ENCODE results near the gene LRP1B.
A peak's percentile ranks its signal among the peaks of the same experiment; 100 is the strongest.

Gene LRP1B

DNA sequence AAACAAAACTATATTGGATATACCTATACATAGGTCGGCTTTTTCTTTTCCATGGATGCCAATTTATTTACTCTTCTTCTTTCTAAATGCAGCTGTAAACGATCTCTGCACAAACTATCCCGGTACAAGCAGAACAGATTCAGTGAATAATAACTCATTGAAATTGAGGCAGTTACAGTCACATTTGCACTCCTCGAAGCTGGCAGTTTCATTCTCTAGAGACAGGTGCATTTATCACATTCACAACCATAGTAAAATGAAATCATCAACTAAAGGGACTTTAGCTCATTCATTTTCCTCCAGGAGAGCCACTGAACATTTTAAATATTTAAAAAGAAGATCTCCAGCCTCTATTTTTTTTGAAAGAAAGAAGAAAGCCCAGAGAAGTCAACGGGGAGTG lies 551.7 kb downstream of the LRP1B start:
- no peak overlapping the region for H3K4me3 ChIP-seq (ENCODE audit: low read length in 2 of 2)
- no peaks in the 10 kb centered on the region for H3K36me3 ChIP-seq (ENCODE audit: control insufficient read depth in 2 of 2, insufficient read depth in 2 of 2, low read length in 2 of 2)
- no peaks in the 10 kb centered on the region for H3K27me3 ChIP-seq (ENCODE audit: control insufficient read depth in 2 of 2, insufficient read depth in 2 of 2, low read length in 2 of 2)
- H3K9me3 ChIP-seq (ENCODE audit: control insufficient read depth in 2 of 2, low read length in 2 of 2): no peaks in the 10 kb centered on the region
- no peak overlapping the region for H3K27ac ChIP-seq (ENCODE audit: low read depth in 2 of 2, low read length in 2 of 2)
- H3K4me1 ChIP-seq (ENCODE audit: control insufficient read depth in 2 of 2, insufficient read depth in 2 of 2, low read length in 2 of 2): no peaks in the 10 kb centered on the region
- H3K9ac ChIP-seq (ENCODE audit: low read depth in 1 of 2, low read length in 2 of 2): no peak overlapping the region

DNA sequence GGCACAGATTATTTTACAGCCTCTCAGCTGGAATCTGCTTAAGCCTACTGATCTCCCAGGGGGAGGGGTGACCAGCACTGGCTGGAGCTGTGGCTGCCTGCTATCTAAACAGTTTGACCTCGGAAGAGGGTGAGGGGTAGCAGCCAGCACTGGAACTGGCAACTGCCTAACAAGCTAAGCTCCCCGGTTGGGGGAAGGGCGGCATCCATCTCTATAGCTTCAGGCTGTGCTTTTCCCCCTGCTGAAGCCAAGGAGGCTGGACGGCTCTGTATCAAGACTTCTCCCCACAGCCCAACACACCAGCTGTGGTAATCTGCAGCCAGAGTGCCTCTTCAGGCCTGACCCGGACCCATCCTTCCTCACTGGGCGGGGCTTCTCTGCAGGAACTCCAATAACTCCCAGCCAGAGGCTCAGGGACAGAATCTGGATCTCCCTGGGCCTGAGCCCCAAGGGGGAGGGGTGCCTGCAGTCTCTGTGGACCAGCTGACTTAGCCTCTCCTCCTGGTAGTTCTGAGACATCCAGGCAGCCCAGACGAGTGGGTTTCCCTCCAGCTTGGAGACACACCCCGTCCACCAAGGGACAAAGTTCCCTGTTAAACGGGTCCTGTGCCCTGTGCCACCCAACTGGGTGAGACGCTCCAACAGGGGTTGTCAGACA lies 560.2 kb downstream of the LRP1B start:
- H3K9ac ChIP-seq (ENCODE audit: low read depth in 1 of 2, low read length in 2 of 2): no peak overlapping the region
- H3K4me3 ChIP-seq (ENCODE audit: low read length in 2 of 2): no peak overlapping the region
- H3K27ac ChIP-seq (ENCODE audit: low read depth in 2 of 2, low read length in 2 of 2): no peak overlapping the region
- no peaks in the 10 kb centered on the region for H3K9me3 ChIP-seq (ENCODE audit: control insufficient read depth in 2 of 2, low read length in 2 of 2)
- no peaks in the 10 kb centered on the region for H3K27me3 ChIP-seq (ENCODE audit: control insufficient read depth in 2 of 2, insufficient read depth in 2 of 2, low read length in 2 of 2)
- no peaks in the 10 kb centered on the region for H3K4me1 ChIP-seq (ENCODE audit: control insufficient read depth in 2 of 2, insufficient read depth in 2 of 2, low read length in 2 of 2)
- H3K36me3 ChIP-seq (ENCODE audit: control insufficient read depth in 2 of 2, insufficient read depth in 2 of 2, low read length in 2 of 2): no peaks in the 10 kb centered on the region

- Histone ChIP-seq H3K9me3 (ENCODE audit: control insufficient read depth in 2 of 2, low read length in 2 of 2) (no peaks in the 10 kb centered on the region), H3K4me1 (ENCODE audit: control insufficient read depth in 2 of 2, insufficient read depth in 2 of 2, low read length in 2 of 2) (no peaks in the 10 kb centered on the region), H3K4me3 (ENCODE audit: low read length in 2 of 2) (no peak overlapping the region), H3K9ac (ENCODE audit: low read depth in 1 of 2, low read length in 2 of 2) (no peak overlapping the region), H3K36me3 (ENCODE audit: control insufficient read depth in 2 of 2, insufficient read depth in 2 of 2, low read length in 2 of 2) (no peaks in the 10 kb centered on the region), H3K27me3 (ENCODE audit: control insufficient read depth in 2 of 2, insufficient read depth in 2 of 2, low read length in 2 of 2) (no peaks in the 10 kb centered on the region), H3K27ac (ENCODE audit: low read depth in 2 of 2, low read length in 2 of 2) (no peak overlapping the region)
Measured at GRCh38 chr2:141569941-141570340, 560.9 kb downstream of the LRP1B start.

DNA sequence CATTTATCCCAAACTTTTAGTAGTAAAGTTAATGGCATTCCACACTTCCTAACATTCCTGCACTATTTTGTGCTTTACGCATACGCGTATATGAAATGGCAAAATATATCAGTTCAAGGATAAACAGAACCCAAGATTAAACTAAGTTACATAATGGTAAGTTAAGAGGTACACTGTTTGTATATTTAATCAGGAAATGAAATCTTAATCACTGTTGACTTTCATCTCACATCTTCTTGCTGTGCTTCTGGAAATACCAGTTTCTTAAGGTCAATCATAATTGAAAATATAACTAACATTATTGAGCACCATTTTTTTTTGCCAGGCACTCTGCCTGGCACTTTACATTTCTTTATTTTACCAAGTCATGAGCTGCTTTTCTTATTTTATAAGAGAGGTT lies 565.2 kb downstream of the LRP1B start:
- no peaks in the 10 kb centered on the region for H3K9me3 ChIP-seq (ENCODE audit: control insufficient read depth in 2 of 2, low read length in 2 of 2)
- H3K9ac ChIP-seq (ENCODE audit: low read depth in 1 of 2, low read length in 2 of 2): no peak overlapping the region
- H3K27me3 ChIP-seq (ENCODE audit: control insufficient read depth in 2 of 2, insufficient read depth in 2 of 2, low read length in 2 of 2): no peaks in the 10 kb centered on the region
- no peaks in the 10 kb centered on the region for H3K36me3 ChIP-seq (ENCODE audit: control insufficient read depth in 2 of 2, insufficient read depth in 2 of 2, low read length in 2 of 2)
- no peaks in the 10 kb centered on the region for H3K4me1 ChIP-seq (ENCODE audit: control insufficient read depth in 2 of 2, insufficient read depth in 2 of 2, low read length in 2 of 2)
- no peak overlapping the region for H3K27ac ChIP-seq (ENCODE audit: low read depth in 2 of 2, low read length in 2 of 2)
- H3K4me3 ChIP-seq (ENCODE audit: low read length in 2 of 2): no peak overlapping the region

DNA sequence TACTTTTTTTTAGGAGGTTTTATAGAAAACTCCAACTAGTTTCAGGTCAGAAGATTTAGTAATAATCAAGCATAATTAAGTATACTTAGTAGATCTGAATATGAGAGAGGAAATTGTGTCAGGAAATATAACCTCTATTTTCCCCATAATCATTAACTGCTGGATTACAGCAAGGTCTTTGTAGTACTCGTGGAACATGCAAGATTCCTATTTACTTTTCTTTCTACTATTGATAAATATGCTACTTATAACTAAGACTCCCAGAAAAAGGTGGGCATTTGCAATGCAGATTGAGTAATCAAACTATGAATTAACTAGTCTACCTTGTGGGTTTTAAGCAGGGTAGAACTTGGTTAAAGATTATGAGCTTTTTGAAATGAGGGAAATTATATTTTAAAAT lies 570.1 kb downstream of the LRP1B start:
- H3K27me3 ChIP-seq (ENCODE audit: control insufficient read depth in 2 of 2, insufficient read depth in 2 of 2, low read length in 2 of 2): no peaks in the 10 kb centered on the region
- H3K27ac ChIP-seq (ENCODE audit: low read depth in 2 of 2, low read length in 2 of 2): no peak overlapping the region
- H3K9me3 ChIP-seq (ENCODE audit: control insufficient read depth in 2 of 2, low read length in 2 of 2): no peaks in the 10 kb centered on the region
- H3K4me3 ChIP-seq (ENCODE audit: low read length in 2 of 2): no peak overlapping the region
- no peaks in the 10 kb centered on the region for H3K36me3 ChIP-seq (ENCODE audit: control insufficient read depth in 2 of 2, insufficient read depth in 2 of 2, low read length in 2 of 2)
- H3K4me1 ChIP-seq (ENCODE audit: control insufficient read depth in 2 of 2, insufficient read depth in 2 of 2, low read length in 2 of 2): no peaks in the 10 kb centered on the region
- no peak overlapping the region for H3K9ac ChIP-seq (ENCODE audit: low read depth in 1 of 2, low read length in 2 of 2)

DNA sequence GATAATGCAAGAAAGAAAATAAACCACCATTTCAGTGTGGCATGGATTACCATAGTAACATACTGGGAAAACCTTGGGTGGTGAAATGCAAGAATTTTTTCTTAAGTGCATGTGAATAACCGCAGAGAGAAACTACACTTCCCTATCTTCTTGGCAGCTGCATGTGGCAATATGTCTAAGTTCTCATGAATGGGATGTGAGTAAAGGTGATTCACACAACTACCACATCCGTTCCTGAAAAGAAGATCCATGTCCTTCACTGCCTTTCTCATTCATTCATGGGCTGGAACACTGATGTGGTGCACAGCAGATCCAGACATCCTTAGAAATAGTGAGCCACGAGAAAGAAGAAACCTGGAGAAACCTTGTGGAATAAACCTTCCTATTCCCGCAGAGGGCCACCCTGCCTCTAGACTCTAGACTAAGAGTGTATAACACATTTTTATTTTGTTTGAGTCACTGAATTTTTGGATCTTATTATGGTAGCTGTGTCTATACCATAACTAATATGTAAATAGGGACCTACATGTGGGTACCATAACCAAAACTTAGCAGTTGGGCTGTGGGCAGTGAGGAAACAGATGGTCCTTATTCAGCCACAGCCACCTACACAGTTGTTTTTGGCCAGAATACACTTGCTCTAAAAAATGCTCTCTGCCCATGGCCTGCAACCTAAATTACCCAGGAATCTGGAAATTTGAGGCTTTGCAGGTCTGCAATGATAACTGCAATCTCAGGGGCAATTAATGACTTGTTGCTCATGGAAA lies 573.3 kb downstream of the LRP1B start:
- no peaks in the 10 kb centered on the region for H3K36me3 ChIP-seq (ENCODE audit: control insufficient read depth in 2 of 2, insufficient read depth in 2 of 2, low read length in 2 of 2)
- H3K27me3 ChIP-seq (ENCODE audit: control insufficient read depth in 2 of 2, insufficient read depth in 2 of 2, low read length in 2 of 2): no peaks in the 10 kb centered on the region
- H3K27ac ChIP-seq (ENCODE audit: low read depth in 2 of 2, low read length in 2 of 2): no peak overlapping the region
- H3K4me3 ChIP-seq (ENCODE audit: low read length in 2 of 2): no peak overlapping the region
- no peaks in the 10 kb centered on the region for H3K4me1 ChIP-seq (ENCODE audit: control insufficient read depth in 2 of 2, insufficient read depth in 2 of 2, low read length in 2 of 2)
- no peak overlapping the region for H3K9ac ChIP-seq (ENCODE audit: low read depth in 1 of 2, low read length in 2 of 2)
- H3K9me3 ChIP-seq (ENCODE audit: control insufficient read depth in 2 of 2, low read length in 2 of 2): no peaks in the 10 kb centered on the region

DNA sequence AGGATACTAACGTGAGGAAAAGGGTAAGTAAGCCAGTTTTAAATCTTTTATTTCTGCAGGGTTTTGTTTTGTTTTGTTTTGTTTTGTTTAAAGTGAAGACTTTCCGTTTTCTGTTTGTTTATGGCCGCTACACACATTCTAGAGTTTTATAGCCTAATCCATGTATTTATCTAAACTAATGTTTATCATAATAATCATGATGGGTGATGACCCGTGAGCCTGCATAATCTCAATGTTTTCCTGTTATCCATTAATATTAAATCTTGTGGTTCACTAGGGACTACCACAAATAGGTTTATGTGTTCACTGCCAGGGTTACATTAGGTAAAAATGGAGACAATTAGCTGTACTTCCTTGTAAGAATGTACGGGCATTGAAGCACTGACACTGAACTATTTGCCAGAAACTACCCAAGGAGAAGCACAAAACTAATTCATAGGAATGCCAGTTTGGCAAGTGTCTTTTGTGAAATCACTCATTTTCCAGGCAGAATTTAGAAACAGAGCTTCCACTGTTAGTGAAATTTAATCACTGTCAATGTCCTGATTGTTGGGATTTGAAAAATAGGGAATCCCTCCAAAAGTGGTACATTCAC lies 574.8 kb downstream of the LRP1B start:
- no peaks in the 10 kb centered on the region for H3K27me3 ChIP-seq (ENCODE audit: control insufficient read depth in 2 of 2, insufficient read depth in 2 of 2, low read length in 2 of 2)
- no peak overlapping the region for H3K4me3 ChIP-seq (ENCODE audit: low read length in 2 of 2)
- H3K36me3 ChIP-seq (ENCODE audit: control insufficient read depth in 2 of 2, insufficient read depth in 2 of 2, low read length in 2 of 2): no peaks in the 10 kb centered on the region
- H3K9me3 ChIP-seq (ENCODE audit: control insufficient read depth in 2 of 2, low read length in 2 of 2): no peaks in the 10 kb centered on the region
- no peak overlapping the region for H3K9ac ChIP-seq (ENCODE audit: low read depth in 1 of 2, low read length in 2 of 2)
- no peaks in the 10 kb centered on the region for H3K4me1 ChIP-seq (ENCODE audit: control insufficient read depth in 2 of 2, insufficient read depth in 2 of 2, low read length in 2 of 2)
- H3K27ac ChIP-seq (ENCODE audit: low read depth in 2 of 2, low read length in 2 of 2): no peak overlapping the region

- no peaks in the 10 kb centered on the region for H3K4me1 ChIP-seq (ENCODE audit: control insufficient read depth in 2 of 2, insufficient read depth in 2 of 2, low read length in 2 of 2)
- no peaks in the 10 kb centered on the region for H3K27me3 ChIP-seq (ENCODE audit: control insufficient read depth in 2 of 2, insufficient read depth in 2 of 2, low read length in 2 of 2)
- H3K27ac ChIP-seq (ENCODE audit: low read depth in 2 of 2, low read length in 2 of 2): no peak overlapping the region
- no peaks in the 10 kb centered on the region for H3K9me3 ChIP-seq (ENCODE audit: control insufficient read depth in 2 of 2, low read length in 2 of 2)
- H3K9ac ChIP-seq (ENCODE audit: low read depth in 1 of 2, low read length in 2 of 2): peak overlapping the region in 1 of 2 donors; percentile 24
- no peak overlapping the region for H3K4me3 ChIP-seq (ENCODE audit: low read length in 2 of 2)
- H3K36me3 ChIP-seq (ENCODE audit: control insufficient read depth in 2 of 2, insufficient read depth in 2 of 2, low read length in 2 of 2): no peaks in the 10 kb centered on the region
Measured at GRCh38 chr2:141554810-141555209, 576.0 kb downstream of the LRP1B start.

DNA sequence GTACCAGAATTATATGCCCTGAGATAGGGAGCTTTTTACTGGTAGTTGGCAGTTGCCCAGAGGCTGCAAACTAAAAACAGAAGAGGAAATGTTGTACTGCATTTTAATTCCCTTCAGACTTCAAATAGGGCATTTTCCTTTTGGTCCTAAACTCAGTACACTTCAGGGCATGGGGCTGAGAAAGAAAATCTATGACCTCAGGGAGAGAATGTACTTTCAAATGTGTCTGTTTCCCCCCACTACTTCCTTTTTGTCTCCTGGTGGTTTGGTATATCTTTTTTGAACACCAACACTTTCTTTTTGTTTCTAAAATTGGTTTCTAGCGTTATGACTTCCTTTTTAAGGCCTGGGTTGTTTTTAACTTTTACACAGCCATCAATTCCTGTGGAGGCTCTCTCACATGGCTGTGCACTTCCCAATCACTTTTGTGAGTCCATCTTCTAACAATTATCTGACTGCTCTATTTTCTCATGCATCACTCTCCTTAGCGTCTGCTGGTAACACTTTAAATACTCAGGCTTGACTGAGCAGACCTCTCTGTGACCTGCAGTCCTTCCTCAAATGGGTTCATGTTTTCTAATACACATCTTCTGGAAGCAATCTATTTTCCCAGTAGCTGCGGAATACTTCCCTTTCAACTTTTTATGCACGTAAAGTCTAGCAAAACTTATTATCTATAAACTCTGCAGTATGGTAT lies 596.0 kb downstream of the LRP1B start:
- H3K9me3 ChIP-seq (ENCODE audit: control insufficient read depth in 2 of 2, low read length in 2 of 2): no peaks in the 10 kb centered on the region
- no peak overlapping the region for H3K27ac ChIP-seq (ENCODE audit: low read depth in 2 of 2, low read length in 2 of 2)
- no peaks in the 10 kb centered on the region for H3K27me3 ChIP-seq (ENCODE audit: control insufficient read depth in 2 of 2, insufficient read depth in 2 of 2, low read length in 2 of 2)
- H3K9ac ChIP-seq (ENCODE audit: low read depth in 1 of 2, low read length in 2 of 2): no peak overlapping the region
- no peak overlapping the region for H3K4me3 ChIP-seq (ENCODE audit: low read length in 2 of 2)
- no peaks in the 10 kb centered on the region for H3K4me1 ChIP-seq (ENCODE audit: control insufficient read depth in 2 of 2, insufficient read depth in 2 of 2, low read length in 2 of 2)
- H3K36me3 ChIP-seq (ENCODE audit: control insufficient read depth in 2 of 2, insufficient read depth in 2 of 2, low read length in 2 of 2): no peaks in the 10 kb centered on the region

- H3K27ac ChIP-seq (ENCODE audit: low read depth in 2 of 2, low read length in 2 of 2): no peak overlapping the region
- H3K9me3 ChIP-seq (ENCODE audit: control insufficient read depth in 2 of 2, low read length in 2 of 2): no peaks in the 10 kb centered on the region
- no peaks in the 10 kb centered on the region for H3K36me3 ChIP-seq (ENCODE audit: control insufficient read depth in 2 of 2, insufficient read depth in 2 of 2, low read length in 2 of 2)
- no peaks in the 10 kb centered on the region for H3K27me3 ChIP-seq (ENCODE audit: control insufficient read depth in 2 of 2, insufficient read depth in 2 of 2, low read length in 2 of 2)
- H3K4me3 ChIP-seq (ENCODE audit: low read length in 2 of 2): no peak overlapping the region
- no peak overlapping the region for H3K9ac ChIP-seq (ENCODE audit: low read depth in 1 of 2, low read length in 2 of 2)
- H3K4me1 ChIP-seq (ENCODE audit: control insufficient read depth in 2 of 2, insufficient read depth in 2 of 2, low read length in 2 of 2): no peaks in the 10 kb centered on the region
Measured at GRCh38 chr2:141529659-141530058, 601.2 kb downstream of the LRP1B start.

Data from mucosa of rectum (tissue), 2 donors.